D341Med (cell line): ENCODE results near the gene NUP188.
"Not testable (repeated sequence)": the region's sequence is repeated elsewhere in the genome, so short reads cannot be mapped to it uniquely, and the experiment has no call there.

Source experiments
- DNase-seq: peaks from one replicate; pipeline ENCODE4 v3.0.0; 2012; ENCODE audit warnings: low spot score

The NUP188 gene

GRCh38 chr9:128945798-128946501 lies 1.5 kb upstream of the NUP188 start:
- no peak for DNase-seq

- DNase-seq: no peak
Measured at GRCh38 chr9:128946571-128947276, 775 bp upstream of the NUP188 start.

- DNase-seq: no peak
Measured at GRCh38 chr9:128947277-128947526, 297 bp upstream of the NUP188 start.

GRCh38 chr9:128961403-128961802 lies 13.9 kb downstream of the NUP188 start:
- DNase-seq: not testable (repeated sequence)

- DNase-seq: no peak
Measured at GRCh38 chr9:128969491-128969890, 22.0 kb downstream of the NUP188 start.

GRCh38 chr9:128972956-128973355 lies 25.5 kb downstream of the NUP188 start:
- no peak for DNase-seq

- no peak for DNase-seq
Measured at GRCh38 chr9:128979111-128979510, 31.6 kb downstream of the NUP188 start.

- DNase-seq: no peak
Measured at GRCh38 chr9:128983536-128983935, 36.0 kb downstream of the NUP188 start.

GRCh38 chr9:128986671-128987070 lies 39.2 kb downstream of the NUP188 start:
- no peak for DNase-seq

GRCh38 chr9:128987805-128988204 lies 40.3 kb downstream of the NUP188 start:
- no peak for DNase-seq

- peak; percentile 53 for DNase-seq
Measured at GRCh38 chr9:128992995-128993394, 45.5 kb downstream of the NUP188 start.

GRCh38 chr9:128995791-128996190 lies 48.3 kb downstream of the NUP188 start:
- DNase-seq: no peak

- DNase-seq: no peak
Measured at GRCh38 chr9:128998462-128998861, 51.0 kb downstream of the NUP188 start.

GRCh38 chr9:128999581-129000206 lies 52.2 kb downstream of the NUP188 start:
- no peak for DNase-seq

GRCh38 chr9:129001504-129002325 lies 54.2 kb downstream of the NUP188 start:
- DNase-seq: no peak

GRCh38 chr9:129002992-129003391 lies 55.5 kb downstream of the NUP188 start:
- peak; percentile 9 for DNase-seq

- DNase-seq: not testable (repeated sequence)
Measured at GRCh38 chr9:129004173-129004572, 56.7 kb downstream of the NUP188 start.

- DNase-seq: no peak
Measured at GRCh38 chr9:129005336-129005997, 58.0 kb downstream of the NUP188 start.

GRCh38 chr9:129006328-129007034 lies 59.0 kb downstream of the NUP188 start:
- peak; percentile 90 for DNase-seq

GRCh38 chr9:129007035-129007765 lies 59.7 kb downstream of the NUP188 start:
- no peak for DNase-seq
